ENCODE measurements around the gene TRAF3.

The TRAF3 gene

GRCh38 chr14:102777711-102778337 lies 575 bp downstream of the TRAF3 start:
- no peak for DNase-seq (ENCODE audit: low read depth)

GRCh38 chr14:102778338-102779083 lies 1.3 kb downstream of the TRAF3 start:
- no peak for DNase-seq (ENCODE audit: low read depth)

GRCh38 chr14:102779084-102779462 lies 1.8 kb downstream of the TRAF3 start:
- DNase-seq (ENCODE audit: low read depth), result no peak

- no peak for DNase-seq (ENCODE audit: low read depth)
Measured at GRCh38 chr14:102779574-102780315, 2.5 kb downstream of the TRAF3 start.

- DNase-seq (ENCODE audit: low read depth), result no peak
Measured at GRCh38 chr14:102781063-102781462, 3.8 kb downstream of the TRAF3 start.

- DNase-seq (ENCODE audit: low read depth), result no peak
Measured at GRCh38 chr14:102782974-102783373, 5.7 kb downstream of the TRAF3 start.

GRCh38 chr14:102784892-102785594 lies 7.8 kb downstream of the TRAF3 start:
- no peak for DNase-seq (ENCODE audit: low read depth)

- DNase-seq (ENCODE audit: low read depth), result no peak
Measured at GRCh38 chr14:102785595-102785963, 8.3 kb downstream of the TRAF3 start.

- DNase-seq (ENCODE audit: low read depth), result no peak
Measured at GRCh38 chr14:102786768-102787167, 9.5 kb downstream of the TRAF3 start.

- DNase-seq (ENCODE audit: low read depth), result no peak
Measured at GRCh38 chr14:102789349-102789748, 12.1 kb downstream of the TRAF3 start.

GRCh38 chr14:102793531-102794328 lies 16.5 kb downstream of the TRAF3 start:
- DNase-seq (ENCODE audit: low read depth), result no peak

GRCh38 chr14:102795060-102795925 lies 18.0 kb downstream of the TRAF3 start:
- DNase-seq (ENCODE audit: low read depth), result no peak

GRCh38 chr14:102796661-102797190 lies 19.5 kb downstream of the TRAF3 start:
- DNase-seq (ENCODE audit: low read depth), result no peak

GRCh38 chr14:102798926-102799325 lies 21.7 kb downstream of the TRAF3 start:
- no peak for DNase-seq (ENCODE audit: low read depth)

- DNase-seq (ENCODE audit: low read depth), result no peak
Measured at GRCh38 chr14:102799684-102800562, 22.7 kb downstream of the TRAF3 start.

GRCh38 chr14:102802834-102803523 lies 25.7 kb downstream of the TRAF3 start:
- no peak for DNase-seq (ENCODE audit: low read depth)

- DNase-seq (ENCODE audit: low read depth), result no peak
Measured at GRCh38 chr14:102804858-102805257, 27.6 kb downstream of the TRAF3 start.

- DNase-seq (ENCODE audit: low read depth), result no peak
Measured at GRCh38 chr14:102805371-102805891, 28.2 kb downstream of the TRAF3 start.

- DNase-seq (ENCODE audit: low read depth), result no peak
Measured at GRCh38 chr14:102805941-102806340, 28.7 kb downstream of the TRAF3 start.
